Renal cortex interstitium (tissue), 11 donors: ENCODE data around the gene ARF6. TPM values are rescaled to one million over a fixed set of nuclear protein-coding genes. Genes with fewer than 3 reads are reported as not detected.
"Not testable (repeated sequence)": the region's sequence is repeated elsewhere in the genome, so short reads cannot be mapped to it uniquely, and the experiment has no call there.

Experiments
- DNase-seq, 11 donors: peaks; one replicate each; pipeline ENCODE4 v3.0.0-alpha.2; 2013; ENCODE audit warnings: low read depth in 9 of 11, low spot score in 4 of 11; ENCODE audit errors: extremely low read depth in 1 of 11
- polyA plus RNA-seq, 3 donors: library from polyadenylated mRNA; unstranded; fragments of 120-200 nt; gene quantifications; one replicate each; pipeline ENCODE4 v1.2.1, GENCODE V29; 2013; ENCODE audit not compliant: insufficient read length in 3 of 3

ARF6 gene
- polyA plus RNA-seq, 3 donors, result 79.5 to 91.7 (median 79.8) TPM

GRCh38 chr14:49867831-49868719 is 24.8 kb upstream of the ARF6 start:
- DNase-seq, result peak in 10 of 11 donors; percentile 76 to 92 (median 89)

DNA sequence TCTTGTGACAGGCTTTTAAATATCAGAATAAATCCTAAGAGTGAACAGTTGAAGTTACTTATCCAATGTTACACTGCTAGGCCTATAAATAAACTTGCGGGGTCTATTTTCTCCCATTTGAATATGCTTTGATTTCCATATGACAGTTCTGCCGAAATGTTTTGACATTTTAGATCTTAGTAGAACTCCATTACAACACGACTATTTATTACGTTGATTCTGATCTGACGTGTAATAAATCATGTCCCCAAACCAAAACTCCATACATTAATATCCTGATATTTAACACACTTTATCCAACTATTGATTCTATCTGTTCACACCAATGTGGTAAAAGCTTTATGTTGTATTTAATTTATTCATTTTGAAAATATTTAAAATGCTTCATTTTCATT is 24.2 kb upstream of the ARF6 start:
- no peak for DNase-seq

DNA sequence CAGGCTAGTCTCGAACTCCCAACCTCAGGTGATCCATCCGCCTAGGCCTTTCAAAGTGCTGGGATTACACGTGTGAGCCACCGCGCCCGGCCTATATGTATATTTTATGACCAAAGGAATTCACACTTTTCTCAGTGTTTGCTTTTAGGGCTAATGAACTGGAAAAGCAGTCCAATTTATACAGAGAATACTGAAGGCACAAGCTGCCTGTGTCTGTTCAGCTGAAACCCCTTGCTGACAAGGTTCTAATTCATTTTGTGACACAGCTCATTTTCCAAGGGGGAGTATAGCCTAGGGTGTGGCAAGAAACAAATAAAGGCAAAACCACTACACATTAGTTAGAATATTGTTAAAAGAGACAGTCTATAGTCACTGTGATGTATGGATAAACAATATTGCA is 22.0 kb upstream of the ARF6 start:
- no peak for DNase-seq

DNA sequence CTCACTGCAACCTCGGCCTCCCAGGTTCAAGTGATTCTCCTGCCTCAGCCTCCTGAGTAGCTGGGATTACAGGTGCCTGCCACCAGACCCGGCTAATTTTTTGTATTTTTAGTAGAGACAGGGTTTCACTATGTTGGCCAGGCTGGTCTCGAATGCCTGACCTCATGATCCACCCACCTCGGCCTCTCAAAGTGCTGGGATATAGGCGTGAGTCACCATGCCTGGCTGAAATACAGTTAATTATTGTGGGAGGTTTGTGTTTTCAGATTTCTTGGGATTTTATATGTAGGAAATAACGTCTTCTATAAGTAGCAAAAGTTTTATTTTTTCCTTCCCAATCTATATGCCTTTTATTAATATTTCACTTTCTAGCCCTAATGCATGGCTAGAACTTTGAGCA is 19.3 kb upstream of the ARF6 start:
- not testable (repeated sequence) for DNase-seq

- DNase-seq, result no peak
Observed at GRCh38 chr14:49875640-49876198, 17.2 kb upstream of the ARF6 start.

- no peak for DNase-seq
Observed at GRCh38 chr14:49876563-49877127, 16.2 kb upstream of the ARF6 start.

DNA sequence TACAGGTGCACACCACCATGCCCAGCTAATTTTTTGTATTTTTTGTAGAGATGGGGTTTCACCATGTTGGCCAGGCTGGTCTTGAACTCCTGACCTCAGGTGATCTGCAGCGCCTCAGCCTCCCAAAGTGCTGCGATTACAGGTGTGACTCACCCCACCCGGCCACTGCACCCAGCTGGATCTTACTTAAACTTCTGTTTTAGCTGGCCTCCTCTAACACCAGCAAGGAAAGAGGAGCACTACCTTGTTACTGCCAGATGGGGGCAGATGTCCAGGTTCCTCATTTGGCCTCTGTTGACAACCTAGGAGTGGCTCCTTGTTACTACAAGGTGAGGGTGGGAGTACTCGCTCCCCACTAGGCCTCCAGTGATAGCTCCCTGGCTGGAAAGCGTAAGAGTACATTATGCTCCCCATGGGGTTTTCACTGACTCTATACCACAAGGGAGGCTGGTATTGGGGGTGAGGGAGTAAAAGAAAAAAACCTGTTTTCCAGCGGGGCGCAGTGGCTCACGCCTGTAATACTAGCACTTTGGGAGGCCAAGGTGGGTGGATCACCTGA is 13.2 kb upstream of the ARF6 start:
- DNase-seq, result peak in 1 of 11 donors; percentile 41

- DNase-seq, result no peak
Observed at GRCh38 chr14:49880267-49881064, 12.4 kb upstream of the ARF6 start.

- no peak for DNase-seq
Observed at GRCh38 chr14:49881350-49882001, 11.4 kb upstream of the ARF6 start.

DNA sequence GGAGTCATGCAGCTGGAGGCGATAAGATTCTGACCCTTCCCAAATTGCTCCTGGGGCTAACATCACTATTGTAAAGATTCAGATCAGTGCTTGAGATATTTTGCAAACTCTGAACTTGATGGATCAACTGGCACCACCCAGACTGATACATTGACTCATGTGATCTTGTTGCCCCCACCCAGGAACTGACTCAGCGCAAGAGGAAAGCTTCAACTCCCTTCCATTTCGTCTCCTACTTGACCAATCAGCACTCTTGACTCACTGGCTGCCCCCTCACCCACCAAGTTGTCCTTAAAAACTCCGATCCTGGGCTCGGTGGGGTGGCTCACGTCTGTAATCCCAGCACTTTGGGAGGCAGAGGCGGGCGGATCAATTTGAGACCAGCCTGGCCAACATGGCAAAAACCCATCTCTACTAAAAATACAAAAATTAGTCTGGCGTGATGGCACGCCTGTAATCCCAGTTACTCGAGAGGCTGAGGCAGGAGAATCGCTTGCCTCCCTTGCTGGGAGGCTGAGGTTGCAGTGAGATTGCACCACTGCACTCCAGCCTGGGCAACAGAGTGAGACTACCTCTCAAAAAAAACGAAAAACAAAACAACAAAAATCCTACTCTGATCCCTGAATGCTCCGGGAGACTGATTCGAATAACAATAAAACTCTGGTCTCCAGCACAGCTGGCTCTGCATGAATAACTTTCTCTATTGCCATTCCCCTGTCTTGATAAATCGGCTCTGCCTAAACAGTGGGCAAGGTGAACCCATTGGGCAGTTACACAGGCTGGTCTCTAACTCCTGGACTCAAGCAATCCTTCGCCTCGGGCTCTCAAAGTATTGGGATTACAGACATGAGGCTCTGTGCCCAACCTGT is 9.8 kb upstream of the ARF6 start:
- DNase-seq, result no peak

GRCh38 chr14:49886523-49886922 is 6.4 kb upstream of the ARF6 start:
- no peak for DNase-seq

DNA sequence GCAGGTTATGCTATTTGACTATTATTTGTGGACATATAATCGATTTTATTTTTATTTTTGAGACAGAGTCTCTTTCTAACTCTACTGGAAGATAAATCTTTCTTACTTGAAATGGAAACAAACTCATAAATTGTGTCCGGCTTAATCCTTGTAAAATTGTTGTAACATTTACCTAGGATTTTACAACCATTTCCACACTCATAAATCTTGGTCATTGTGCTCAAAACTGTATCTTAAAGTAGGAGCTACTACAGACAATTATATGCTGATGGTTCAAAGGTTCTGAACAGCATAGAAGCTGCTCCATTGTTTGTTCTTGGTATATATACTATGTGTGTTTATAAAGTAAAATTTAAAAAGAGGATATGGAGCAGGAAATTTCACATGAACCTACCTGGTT is 4.6 kb upstream of the ARF6 start:
- DNase-seq, result no peak

GRCh38 chr14:49892301-49892635 is 614 bp upstream of the ARF6 start:
- DNase-seq, result peak in 8 of 11 donors; percentile 65 to 80 (median 74)

- DNase-seq, result peak in 4 of 11 donors; percentile 17 to 51 (median 42)
Observed at GRCh38 chr14:49893309-49894213, 679 bp downstream of the ARF6 start.

DNA sequence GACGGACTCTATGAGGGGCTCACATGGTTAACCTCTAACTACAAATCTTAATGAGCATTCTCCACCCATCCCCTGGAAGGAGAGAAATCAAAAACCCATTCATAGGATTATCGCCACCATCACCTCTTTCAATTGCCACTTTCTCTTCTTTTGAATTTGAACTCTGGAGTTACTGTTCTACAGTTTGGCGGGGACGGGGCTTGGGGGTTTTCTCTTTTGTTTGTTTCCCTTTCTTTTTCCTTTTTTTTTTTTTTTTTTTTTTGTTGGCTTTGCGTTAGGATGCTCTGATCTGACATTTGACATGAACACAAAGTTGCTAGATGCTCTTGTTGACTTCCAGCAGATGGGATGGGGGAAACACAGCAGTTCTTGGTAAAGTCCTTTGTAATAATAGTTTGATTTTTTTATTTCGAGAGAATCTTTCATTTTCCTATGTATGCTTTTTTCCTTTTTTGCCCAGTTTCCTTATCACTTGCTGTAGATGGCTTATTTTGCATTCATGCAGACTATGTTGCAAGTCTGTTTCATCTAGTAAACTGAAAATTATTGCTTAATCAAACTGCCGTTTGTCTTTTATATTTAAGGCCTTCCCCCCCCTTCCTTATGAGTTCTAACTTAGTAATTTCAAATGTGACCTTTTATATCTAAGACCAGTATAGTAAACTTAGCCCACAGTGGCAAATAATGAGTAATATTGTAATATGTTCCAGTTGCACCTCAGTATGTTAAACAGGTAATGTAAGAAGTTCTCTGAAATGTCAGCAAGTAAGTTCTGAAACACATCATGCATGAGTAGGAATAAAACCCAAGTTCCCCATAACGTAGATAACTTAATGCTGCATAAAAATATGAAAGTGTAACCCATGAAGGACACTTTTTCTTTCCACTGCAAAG is 1.6 kb downstream of the ARF6 start:
- not testable (repeated sequence) for DNase-seq

GRCh38 chr14:49895480-49895879 is 2.6 kb downstream of the ARF6 start:
- DNase-seq, result no peak
